Activated CD8-positive, alpha-beta memory T cell treated with anti-CD3 and anti-CD28 coated beads for 4 hours (primary cell): ENCODE results near the gene NPIPB6.

Experiments used
- DNase-seq, 2 donors: peaks; one replicate each; pipeline ENCODE4 v3.0.0-alpha.2; 2020; ENCODE audit warnings: low read depth in 2 of 2

NPIPB6 gene

GRCh38 chr16:28300327-28300726 lies 63.0 kb downstream of the NPIPB6 start:
- no peak for DNase-seq

DNA sequence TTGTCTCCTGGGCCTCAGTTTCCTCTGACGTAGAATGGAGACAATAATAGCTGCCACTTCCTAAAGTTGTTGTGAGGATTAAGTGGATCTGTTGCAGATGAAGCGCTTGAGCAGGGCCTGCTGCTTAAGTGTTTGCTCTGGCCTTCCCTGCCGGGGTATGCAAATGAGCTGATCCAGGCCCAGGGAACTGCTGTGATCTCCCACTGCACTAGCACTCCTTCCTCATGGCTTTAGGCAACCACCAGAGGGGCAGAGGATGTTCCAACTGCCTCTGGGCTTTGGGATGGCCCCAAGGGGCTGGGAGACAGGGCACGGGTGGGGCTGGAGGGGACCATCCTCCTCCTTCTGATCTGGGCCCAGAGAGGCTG lies 64.8 kb downstream of the NPIPB6 start:
- no peak for DNase-seq

DNA sequence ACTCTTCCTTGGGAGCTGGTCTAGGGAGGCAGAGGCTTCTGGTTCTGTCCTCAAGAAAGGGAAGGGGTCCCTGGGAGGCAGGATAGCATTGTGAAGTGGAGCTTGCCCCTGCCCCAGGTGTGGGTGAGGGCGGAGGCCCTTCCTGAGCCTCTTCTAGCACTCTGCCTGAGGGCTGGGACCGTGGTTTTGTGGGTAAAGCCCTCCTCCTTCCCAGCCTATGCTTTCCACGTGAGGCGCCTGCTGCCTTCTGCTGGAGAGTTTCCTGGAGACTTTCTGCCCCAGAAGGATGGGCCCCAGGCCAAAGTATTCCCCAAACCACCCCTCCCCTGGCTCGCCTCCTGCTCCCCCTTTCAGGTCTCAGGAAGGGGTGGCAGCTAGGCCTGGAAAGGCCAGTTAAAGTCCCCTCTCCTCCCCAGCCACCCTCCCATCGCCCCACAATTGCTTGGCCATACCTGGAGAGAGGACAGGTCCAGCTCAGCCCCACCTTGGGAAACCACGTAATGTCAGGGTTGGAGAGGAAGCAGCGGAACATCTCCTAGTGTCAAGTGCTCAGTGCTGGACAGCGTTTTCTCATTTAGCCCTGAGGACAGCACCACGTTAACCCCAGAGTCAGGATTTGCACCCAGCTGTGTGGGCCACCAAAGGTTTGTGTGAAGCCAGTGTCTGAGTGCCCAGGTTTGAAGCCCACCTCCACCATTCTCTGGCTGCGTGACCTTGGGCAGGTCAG lies 65.4 kb downstream of the NPIPB6 start:
- DNase-seq = no peak

DNA sequence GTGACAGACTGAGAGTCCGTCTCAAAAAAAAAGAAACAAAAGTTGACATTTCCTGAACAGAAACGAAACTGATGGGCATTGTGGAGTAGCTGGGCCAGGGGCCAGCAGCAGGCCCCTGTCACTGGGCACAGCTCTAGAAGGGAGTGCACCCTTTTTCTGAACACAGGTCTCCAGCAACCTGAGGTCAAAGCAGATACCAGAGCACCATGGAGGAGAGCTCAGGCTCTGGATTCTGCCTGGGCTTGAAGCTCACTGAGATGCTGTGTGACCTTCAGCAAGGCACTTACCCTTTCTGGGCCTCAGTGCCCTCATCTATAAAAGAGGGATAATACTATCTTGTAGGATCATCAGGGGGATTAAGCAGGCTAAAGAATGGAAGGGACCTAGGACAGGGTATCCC lies 66.0 kb downstream of the NPIPB6 start:
- no peak for DNase-seq

DNA sequence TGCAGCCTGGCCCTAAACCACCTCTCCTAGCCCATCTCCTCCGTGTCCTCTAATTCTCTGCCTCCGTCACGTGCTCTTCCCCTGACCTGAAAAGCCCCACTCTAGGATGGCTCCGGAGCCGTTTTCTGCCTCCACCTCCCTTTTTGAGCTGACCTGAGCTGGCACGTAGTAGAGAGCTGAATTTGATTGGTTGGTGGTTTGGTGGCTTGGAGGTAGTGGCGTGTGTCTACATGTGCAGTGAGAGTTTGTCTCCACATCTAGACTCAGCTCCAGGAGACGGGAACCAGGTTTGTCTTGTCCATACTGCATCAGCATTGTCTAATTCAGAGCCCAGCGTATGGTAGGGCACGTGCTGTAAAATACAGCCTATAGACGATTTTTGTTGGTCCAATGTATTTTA lies 68.0 kb downstream of the NPIPB6 start:
- DNase-seq = no peak

- DNase-seq = no peak
These were observed 69.1 kb downstream of the NPIPB6 start for GRCh38 chr16:28294201-28294600.

GRCh38 chr16:28293601-28293960 lies 69.7 kb downstream of the NPIPB6 start:
- no peak for DNase-seq

GRCh38 chr16:28292731-28293600 lies 70.3 kb downstream of the NPIPB6 start:
- DNase-seq = no peak
